HG02759 (cell line): ENCODE data around the gene SDK2.

Experiments used
- ATAC-seq: cut with Tn5 transposase; IDR thresholded peaks from one replicate; pipeline ENCODE4 v1.9.1; 2021; ENCODE audit warnings: mild to moderate bottlenecking, moderate library complexity; ENCODE audit not compliant: unreplicated experiment

Gene SDK2

GRCh38 chr17:73644145-73645049 lies at the start of gene SDK2:
TSS of gene SDK2 (minus strand) at chr17:73644445. CDS start at chr17:73644088, 357 bp downstream.
- no peak for ATAC-seq

DNA sequence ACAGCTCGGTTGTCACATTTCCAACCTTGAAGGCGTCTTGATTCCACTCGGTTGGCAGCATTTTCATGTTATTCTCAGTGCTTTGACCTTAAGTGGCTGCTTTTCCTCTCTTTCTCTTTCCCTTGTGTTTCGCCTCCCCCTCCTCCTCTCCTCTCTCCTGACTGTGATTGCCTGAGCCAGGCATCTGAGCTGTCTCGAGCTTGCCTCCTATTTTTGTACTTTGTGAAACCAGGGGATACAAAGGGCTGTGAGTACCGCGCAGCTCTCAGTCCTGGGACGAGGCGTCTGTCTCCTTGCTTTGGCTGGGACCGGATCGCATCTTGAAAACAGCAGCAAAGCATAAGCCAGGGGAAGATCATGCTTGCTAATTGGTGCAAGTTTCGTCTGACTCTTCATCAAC lies 48.8 kb upstream of the SDK2 start:
- ATAC-seq, result no peak

DNA sequence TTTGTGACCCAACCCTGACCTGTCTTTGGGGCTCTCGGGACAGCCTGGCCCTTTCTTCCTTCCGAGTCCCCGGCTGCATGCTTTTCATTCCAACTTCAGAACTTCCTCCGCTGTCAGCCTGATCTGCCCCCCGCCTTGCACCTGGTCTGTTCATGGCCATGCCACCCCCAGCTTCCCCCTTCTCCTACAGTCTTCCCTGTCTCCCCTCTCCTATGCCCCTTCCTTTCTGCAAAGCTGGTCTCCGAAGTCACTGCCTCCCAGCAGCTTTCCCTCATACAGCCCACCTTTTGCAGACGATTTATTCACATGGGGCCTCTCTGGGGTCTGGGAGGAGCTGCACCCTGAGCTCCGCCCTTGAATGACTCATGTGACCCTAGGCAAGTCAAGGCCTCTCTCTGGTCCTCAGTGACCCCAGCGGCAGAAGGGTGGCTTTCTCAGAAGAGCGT lies 47.1 kb upstream of the SDK2 start:
- no peak for ATAC-seq

- no peak for ATAC-seq
These were observed 46.4 kb upstream of the SDK2 start for GRCh38 chr17:73690676-73691075.

GRCh38 chr17:73689596-73690275 lies 45.5 kb upstream of the SDK2 start:
- no peak for ATAC-seq

DNA sequence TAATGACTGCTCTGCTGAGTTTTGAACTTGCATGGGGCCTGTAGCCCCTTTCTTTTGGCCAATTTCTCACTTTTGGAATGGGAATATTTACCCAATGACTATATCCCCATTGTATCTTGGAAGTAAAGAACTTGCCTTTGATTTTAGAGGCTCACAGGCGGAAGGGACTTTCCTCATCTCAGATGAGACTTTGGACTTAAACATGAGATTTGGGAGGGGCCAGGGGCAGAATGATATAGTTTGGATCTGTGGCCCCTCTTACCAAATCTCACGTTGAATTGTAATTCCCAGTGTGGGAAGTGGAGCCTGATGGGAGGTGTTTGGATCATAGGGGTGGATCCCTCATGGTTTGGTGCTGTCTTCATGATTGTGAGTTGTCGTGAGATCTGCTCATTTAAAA lies 42.7 kb upstream of the SDK2 start:
- no peak for ATAC-seq

- ATAC-seq, result no peak
These were observed 41.9 kb upstream of the SDK2 start for GRCh38 chr17:73686126-73686525.

- ATAC-seq, result no peak
These were observed 39.9 kb upstream of the SDK2 start for GRCh38 chr17:73684183-73684582.

- no peak for ATAC-seq
These were observed 39.5 kb upstream of the SDK2 start for GRCh38 chr17:73683771-73684170.

DNA sequence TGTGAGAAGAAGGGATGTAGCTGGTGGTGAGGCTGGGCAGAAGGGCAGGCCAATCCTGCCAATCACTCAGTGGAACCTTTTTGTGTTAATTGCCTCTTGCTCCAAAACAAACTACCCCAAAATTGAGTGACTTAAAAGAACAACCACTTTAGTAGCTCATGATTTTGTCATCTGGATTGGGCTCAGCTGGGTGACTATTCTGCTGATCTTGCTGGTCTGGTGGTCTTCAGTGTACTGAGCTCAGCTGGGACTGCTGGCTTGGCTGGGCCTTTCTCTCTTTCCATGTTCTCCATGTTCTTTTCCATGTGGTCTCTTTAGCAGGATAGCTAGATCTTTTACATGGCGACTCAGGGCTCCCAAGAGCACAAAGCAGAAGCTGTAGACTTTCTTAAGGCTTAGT lies 37.7 kb upstream of the SDK2 start:
- no peak for ATAC-seq

GRCh38 chr17:73679476-73679875 lies 35.2 kb upstream of the SDK2 start:
- ATAC-seq, result no peak

DNA sequence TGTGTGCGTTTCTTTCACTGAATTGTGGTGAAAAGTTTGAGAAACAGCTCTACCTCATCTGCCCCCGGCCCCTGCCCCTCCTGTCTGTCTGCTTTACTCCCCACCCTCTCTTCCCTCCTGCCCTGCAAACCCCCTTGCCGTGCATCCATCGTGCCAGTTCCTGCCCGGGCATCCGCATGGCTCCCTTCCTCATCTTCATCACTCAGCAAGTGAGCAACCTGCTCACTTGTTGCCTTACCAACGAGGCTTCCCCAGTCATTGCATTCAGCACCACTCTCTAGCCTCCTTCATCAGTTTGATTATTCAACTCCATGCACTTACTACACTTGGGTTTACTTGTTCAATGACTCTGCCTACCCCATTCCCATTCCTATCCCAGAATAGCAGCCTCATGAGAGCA lies 34.8 kb upstream of the SDK2 start:
- no peak for ATAC-seq

- ATAC-seq, result no peak
These were observed 25.5 kb upstream of the SDK2 start for GRCh38 chr17:73669771-73670170.

DNA sequence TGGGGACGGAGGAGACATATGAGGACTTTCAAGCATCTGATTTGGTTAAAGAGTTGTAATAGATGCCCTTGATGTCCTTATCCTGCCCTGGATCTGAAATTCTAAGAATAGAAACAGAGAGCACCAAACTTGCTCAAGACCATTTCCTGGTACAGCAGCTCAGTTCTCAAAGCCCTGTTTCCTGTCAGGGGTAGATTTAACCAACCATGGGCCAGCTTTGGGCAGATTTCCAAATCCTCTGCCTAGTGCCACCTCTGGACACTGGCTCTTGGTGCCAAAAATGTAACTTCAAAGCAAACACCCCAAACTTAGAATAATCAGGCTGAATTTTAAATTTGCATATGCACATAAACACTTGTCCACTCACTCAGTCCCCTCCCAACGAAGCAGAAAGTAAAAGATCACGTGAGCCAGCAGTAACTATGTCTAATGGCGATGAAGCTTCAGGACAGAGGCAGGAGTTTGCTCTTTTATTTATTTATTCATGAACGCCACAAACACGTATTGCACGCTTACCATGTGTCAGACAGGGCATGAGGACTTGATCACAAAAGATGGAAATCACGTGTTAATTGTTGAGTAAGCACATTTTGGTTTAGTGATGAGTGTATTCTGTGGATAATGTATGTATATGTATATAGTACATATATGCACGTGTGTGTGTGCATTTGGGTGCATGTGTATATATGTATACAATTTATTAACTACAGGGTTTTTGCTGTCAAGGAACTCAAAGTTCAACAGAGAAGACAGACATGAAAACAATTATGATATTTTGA lies 23.1 kb upstream of the SDK2 start:
- no peak for ATAC-seq

DNA sequence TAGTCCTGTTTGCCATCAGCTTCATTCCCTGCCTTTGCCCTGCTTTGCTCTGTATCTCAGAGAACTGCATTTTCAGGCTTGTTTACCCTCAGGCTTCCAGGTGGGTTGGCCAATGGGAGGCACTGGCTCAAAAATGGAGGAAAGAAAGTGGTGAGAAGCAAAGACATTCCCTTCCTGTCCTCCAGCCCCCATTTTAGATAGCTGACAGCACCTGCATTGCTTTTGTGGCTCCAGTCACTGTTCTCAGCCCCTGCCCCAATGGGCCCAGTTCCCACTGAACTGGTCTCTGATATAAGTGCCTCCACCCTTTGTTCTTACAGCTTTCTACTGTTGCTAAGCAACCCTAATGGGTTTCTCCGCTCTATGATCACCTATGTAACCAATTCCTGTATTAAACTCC lies 19.4 kb upstream of the SDK2 start:
- no peak for ATAC-seq

- no peak for ATAC-seq
These were observed 16.1 kb upstream of the SDK2 start for GRCh38 chr17:73660366-73660765.

DNA sequence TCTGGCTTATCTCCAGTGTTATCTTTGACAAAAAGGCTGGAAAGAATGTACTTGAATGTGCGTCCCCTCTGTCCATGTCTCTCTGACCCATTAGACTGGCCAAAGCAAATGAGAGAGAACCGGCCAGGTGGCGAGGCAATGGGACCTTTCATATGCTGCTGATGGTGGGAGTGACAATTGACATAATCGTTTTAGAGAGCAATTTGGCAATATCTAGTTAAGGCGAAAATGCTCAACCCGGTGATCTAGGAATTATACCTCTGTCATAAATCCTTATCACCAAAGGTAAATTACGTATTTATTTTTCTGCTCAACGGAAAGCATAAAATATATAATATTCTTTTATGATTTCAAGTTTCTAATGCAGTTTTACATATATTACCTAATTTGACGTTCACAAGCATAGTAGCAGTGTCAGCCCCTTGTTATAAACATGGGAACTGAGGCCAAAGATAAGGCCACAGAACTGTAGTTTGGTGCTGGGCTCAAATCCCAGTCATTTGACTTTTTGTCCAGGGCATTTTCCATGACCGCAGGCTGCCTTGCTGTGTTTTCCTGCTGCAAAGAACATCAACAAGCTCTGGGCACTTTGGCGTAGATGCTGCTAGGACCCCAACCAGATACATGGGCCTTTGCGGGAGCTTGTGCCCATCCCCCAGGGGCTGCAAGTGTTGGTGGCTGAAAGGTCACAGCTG lies 14.7 kb upstream of the SDK2 start:
- no peak for ATAC-seq

DNA sequence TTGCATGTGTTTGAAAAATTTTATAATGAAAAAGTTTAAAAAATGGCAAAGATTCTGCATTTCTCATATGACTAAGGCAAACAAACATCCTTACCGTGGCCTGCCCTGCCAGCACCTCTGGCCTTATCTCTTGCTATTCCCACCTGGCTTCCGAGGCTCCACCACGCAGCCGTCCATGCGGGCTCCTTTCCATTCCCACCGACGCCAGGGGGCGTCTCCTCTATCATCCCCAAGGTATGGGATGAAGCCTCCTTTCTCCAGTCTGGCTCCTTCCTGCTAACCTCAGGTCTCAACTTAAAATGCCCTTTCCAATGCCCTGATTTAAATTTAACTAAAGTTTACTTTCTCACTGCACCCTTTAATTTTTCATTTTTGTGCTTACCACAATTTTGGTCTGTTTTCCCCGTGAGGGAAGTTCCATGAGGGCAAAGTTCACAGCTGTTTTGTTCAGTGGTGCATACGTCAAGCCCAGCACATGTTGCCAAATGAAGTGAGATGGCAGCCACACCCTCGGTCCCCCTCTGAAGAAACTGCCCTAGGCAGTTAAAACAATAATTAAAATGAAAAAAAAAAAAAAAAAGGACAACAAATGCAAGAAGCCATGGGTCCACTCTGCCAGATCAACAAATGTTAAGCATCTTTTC lies 13.3 kb upstream of the SDK2 start:
- no peak for ATAC-seq

GRCh38 chr17:73654241-73654640 lies 10.0 kb upstream of the SDK2 start:
- no peak for ATAC-seq

GRCh38 chr17:73653810-73654209 lies 9.6 kb upstream of the SDK2 start:
- no peak for ATAC-seq
